ENCODE results near the gene MKKS. TPM values are rescaled to one million over a fixed set of nuclear protein-coding genes. Genes with fewer than 3 reads are reported as not detected.

MKKS gene
- total and polyA plus RNA-seq, 10 of the 15 experiments (the other 5 are each of a cell fraction or from before 2014, with no cell fraction given) = 4.3 to 17.9 (median 7.7) TPM

- no peak overlapping the region for H3K4me2 ChIP-seq (ENCODE audit: control insufficient read depth, insufficient read depth)
- no peak for TF ChIP-seq GABPA (IDR thresholded peaks at IDR 0.05; ENCODE audit: low read depth)
- no peak for TF ChIP-seq TARDBP (IDR thresholded peaks at IDR 0.05; ENCODE audit: borderline replicate concordance)
- no peak for TF ChIP-seq TBL1XR1 (IDR thresholded peaks at IDR 0.05; ENCODE audit: low read depth, low read length)
- TF ChIP-seq ZNF217 (IDR thresholded peaks at IDR 0.05) = no peak
- TF ChIP-seq SUPT20H (IDR thresholded peaks at IDR 0.05; ENCODE audit: borderline replicate concordance, control insufficient read depth, low read depth, low read length) = no peak
- TF ChIP-seq CHD2 (IDR thresholded peaks at IDR 0.05; ENCODE audit: borderline replicate concordance, low read depth, low read length) = no peak
- SMC1A ChIA-PET (ENCODE audit: uncharacterized antibody, unreplicated experiment) = interaction anchor here (1.0 kb wide), 1 partner anchor 28 kb away, joined by 3 read pairs; no protein-coding TSS in a partner anchor
- no peak overlapping the region for H3K9ac ChIP-seq (ENCODE audit: control insufficient read depth, insufficient read depth, low read length)
- CTCF ChIA-PET = interaction anchor here (1.7 kb wide), 1 partner anchor 8 kb away, joined by 9 read pairs; no protein-coding TSS in a partner anchor
- no peaks in the 10 kb centered on the region for H3K9me3 ChIP-seq (replicated peaks; ENCODE audit: control insufficient read depth, insufficient read depth, low read length)
- intact Hi-C loops (cut with micrococcal nuclease; ENCODE audit: unreplicated experiment) (no loop called here), in situ Hi-C loops (cut with MboI) (no loop called here)
- no TSS peak for BruUV-seq (replicated peaks)
- FAIRE-seq = no peak
- no peaks in the 10 kb centered on the region for H4K20me1 ChIP-seq (ENCODE audit: control insufficient read depth, insufficient read depth)
- no peak for DNase-seq (ENCODE audit: low read depth, low spot score)
- RAD21 ChIA-PET (ENCODE audit: unreplicated experiment) = no interaction called here
- H3K4me1 ChIP-seq (ENCODE audit: control insufficient read depth, insufficient read depth, low read length) = peaks cover 3% of the 10 kb centered on the region; the same call in 1 of the 2 replicates
- no peaks in the 10 kb centered on the region; a peak in 2 of 4 replicates for H3K36me3 ChIP-seq (ENCODE audit: control insufficient read depth in 2 of 2, insufficient read depth in 2 of 2, low read length in 1 of 2)
- no peak overlapping the region for H2AFZ ChIP-seq (ENCODE audit: control insufficient read depth, low read depth, low read length)
- H3K79me2 ChIP-seq (ENCODE audit: control insufficient read depth, insufficient read depth, low read length) = peaks cover 1% of the 10 kb centered on the region; the same call in 1 of the 2 replicates
- H3K4me3 ChIP-seq = no peak overlapping the region
- no peak overlapping the region for H3K27ac ChIP-seq (ENCODE audit: control insufficient read depth, insufficient read depth)
- POLR2A ChIA-PET = no interaction called here
- 100% methylated on average over 2 of the region's 2 CpGs for WGBS (ENCODE audit: insufficient coverage, insufficient replicate concordance, low lambda C conversion rate, missing lambda C conversion rate)
- ATAC-seq = no peak
- H3K27me3 ChIP-seq (replicated peaks in 1 of 2; ENCODE audit: control insufficient read depth in 2 of 2, insufficient read depth in 2 of 2, low read length in 1 of 2) = no peaks in the 10 kb centered on the region
These were observed 49.7 kb upstream of the MKKS start for GRCh38 chr20:10483691-10484090.

- no TSS peak for BruUV-seq (replicated peaks)
- Histone ChIP-seq H3K27ac (ENCODE audit: control insufficient read depth, insufficient read depth) (no peak overlapping the region), H3K9me3 (replicated peaks; ENCODE audit: control insufficient read depth, insufficient read depth, low read length) (no peaks in the 10 kb centered on the region), H3K27me3 (replicated peaks in 1 of 2; ENCODE audit: control insufficient read depth in 2 of 2, insufficient read depth in 2 of 2, low read length in 1 of 2) (no peaks in the 10 kb centered on the region), H3K4me2 (ENCODE audit: control insufficient read depth, insufficient read depth) (no peak overlapping the region), H3K4me3 (no peak overlapping the region), H3K9ac (ENCODE audit: control insufficient read depth, insufficient read depth, low read length) (no peak overlapping the region), H2AFZ (ENCODE audit: control insufficient read depth, low read depth, low read length) (no peak overlapping the region), H3K4me1 (ENCODE audit: control insufficient read depth, insufficient read depth, low read length) (peaks cover 17% of the 10 kb centered on the region), H3K79me2 (ENCODE audit: control insufficient read depth, insufficient read depth, low read length) (peaks cover 4% of the 10 kb centered on the region), H3K36me3 (ENCODE audit: control insufficient read depth in 2 of 2, insufficient read depth in 2 of 2, low read length in 1 of 2) (no peaks in the 10 kb centered on the region; a peak in 2 of 4 replicates), H4K20me1 (ENCODE audit: control insufficient read depth, insufficient read depth) (no peaks in the 10 kb centered on the region)
- WGBS (ENCODE audit: insufficient coverage, insufficient replicate concordance, low lambda C conversion rate, missing lambda C conversion rate) = 86% methylated on average over 5 of the region's 5 CpGs
- ATAC-seq = no peak
- RAD21 ChIA-PET (ENCODE audit: unreplicated experiment) = interaction anchor here (1.2 to 1.6 kb wide), 2 partner anchors 29 to 71 kb away, joined by 3 to 10 read pairs; no protein-coding TSS in a partner anchor
- SMC1A ChIA-PET (ENCODE audit: uncharacterized antibody, unreplicated experiment) = interaction anchor here (0.6 to 1.9 kb wide), 7 partner anchors 8 to 115 kb away, joined by 3 to 9 read pairs (median 3); no protein-coding TSS in a partner anchor
- POLR2A ChIA-PET = interaction anchor here (1.2 kb wide), 1 partner anchor 30 kb away, joined by 5 read pairs; no protein-coding TSS in a partner anchor
- FAIRE-seq = no peak
- TF ChIP-seq RFX5 (IDR thresholded peaks at IDR 0.05; ENCODE audit: low read depth, low read length) = no peak
- no peak for TF ChIP-seq EZH2 (IDR thresholded peaks at IDR 0.05; ENCODE audit: borderline replicate concordance, control insufficient read depth, low read depth, low read length)
- TF ChIP-seq TBL1XR1 (IDR thresholded peaks at IDR 0.05; ENCODE audit: low read depth, low read length) = no peak
- TF ChIP-seq NR2F1 (conservative IDR thresholded peaks at IDR 0.05) = no peak
- TF ChIP-seq BMI1 (IDR thresholded peaks at IDR 0.05; ENCODE audit: borderline replicate concordance) = no peak
- no peak for TF ChIP-seq RBBP5 (conservative IDR thresholded peaks at IDR 0.05)
- no peak for TF ChIP-seq POU2F2 (IDR thresholded peaks at IDR 0.05; ENCODE audit: borderline replicate concordance, low read depth, low read length)
- DNase-seq (ENCODE audit: low read depth, low spot score) = no peak
- in situ Hi-C loops (cut with MboI) (no loop called here), intact Hi-C loops (cut with micrococcal nuclease; ENCODE audit: unreplicated experiment) (no loop called here)
- CTCF ChIA-PET = interaction anchor here (0.9 to 2.0 kb wide), 2 partner anchors 54 to 55 kb away, joined by 3 to 10 read pairs; no protein-coding TSS in a partner anchor
These were observed 47.7 kb upstream of the MKKS start for GRCh38 chr20:10481676-10482075.

Data from GM12878 (cell line).